Measurements from ENCODE around the gene FOXP2. TPM values are rescaled to one million over a fixed set of nuclear protein-coding genes. Genes with fewer than 3 reads are reported as not detected.
"Not testable (repeated sequence)": the region's sequence is repeated elsewhere in the genome, so short reads cannot be mapped to it uniquely, and the experiment has no call there.

The FOXP2 gene
- total RNA-seq, 4 donors from 2014 or later: 12.2 to 40.9 (median 19.5) TPM

GRCh38 chr7:114589436-114589835 is 174.8 kb downstream of the FOXP2 start:
- TF ChIP-seq CTCF (IDR thresholded peaks at IDR 0.05): no peak
- no peak for TF ChIP-seq POLR2AphosphoS5 (IDR thresholded peaks at IDR 0.05)
- TF ChIP-seq EP300 (IDR thresholded peaks at IDR 0.05): no peak
- no peak for TF ChIP-seq POLR2A (IDR thresholded peaks at IDR 0.05)
- Histone ChIP-seq H3K27ac (no peak overlapping the region), H3K9me3 (no peaks in the 10 kb centered on the region), H3K4me1 (no peaks in the 10 kb centered on the region), H3K27me3 (no peaks in the 10 kb centered on the region), H3K4me3 (no peak overlapping the region), H3K36me3 (no peaks in the 10 kb centered on the region)
- DNase-seq (ENCODE audit: low spot score in 2 of 2): no peak

- Histone ChIP-seq H3K4me1 (no peaks in the 10 kb centered on the region), H3K27me3 (no peaks in the 10 kb centered on the region), H3K9me3 (no peaks in the 10 kb centered on the region), H3K4me3 (no peak overlapping the region), H3K27ac (no peak overlapping the region), H3K36me3 (no peaks in the 10 kb centered on the region)
- TF ChIP-seq CTCF (IDR thresholded peaks at IDR 0.05) (no peak), POLR2A (IDR thresholded peaks at IDR 0.05) (no peak), POLR2AphosphoS5 (IDR thresholded peaks at IDR 0.05) (no peak), EP300 (IDR thresholded peaks at IDR 0.05) (no peak)
- WGBS: 84% methylated on average over 2 of the region's 2 CpGs
- no peak for DNase-seq (ENCODE audit: low spot score in 2 of 2)
These were observed 175.7 kb downstream of the FOXP2 start for GRCh38 chr7:114590298-114590697.

- H3K9me3 ChIP-seq: no peaks in the 10 kb centered on the region
- 72% methylated on average over 4 of the region's 4 CpGs for WGBS
- no peak overlapping the region for H3K4me3 ChIP-seq
- no peak for DNase-seq (ENCODE audit: low spot score in 2 of 2)
- H3K27ac ChIP-seq: no peak overlapping the region
- H3K27me3 ChIP-seq: no peaks in the 10 kb centered on the region
- TF ChIP-seq EP300 (IDR thresholded peaks at IDR 0.05) (no peak), POLR2AphosphoS5 (IDR thresholded peaks at IDR 0.05) (no peak)
- H3K4me1 ChIP-seq: no peaks in the 10 kb centered on the region
- no peaks in the 10 kb centered on the region for H3K36me3 ChIP-seq
These were observed 184.3 kb downstream of the FOXP2 start for GRCh38 chr7:114598946-114599345.

- H3K27ac ChIP-seq: no peak overlapping the region
- no peak overlapping the region for H3K4me3 ChIP-seq
- H3K4me1 ChIP-seq: no peaks in the 10 kb centered on the region
- no peaks in the 10 kb centered on the region for H3K36me3 ChIP-seq
- no peak for DNase-seq (ENCODE audit: low spot score in 2 of 2)
- no peak for TF ChIP-seq POLR2AphosphoS5 (IDR thresholded peaks at IDR 0.05)
- no peak for TF ChIP-seq CTCF (IDR thresholded peaks at IDR 0.05)
- TF ChIP-seq POLR2A (IDR thresholded peaks at IDR 0.05): no peak
- no peak for TF ChIP-seq EP300 (IDR thresholded peaks at IDR 0.05)
- H3K27me3 ChIP-seq: no peaks in the 10 kb centered on the region
- H3K9me3 ChIP-seq: no peaks in the 10 kb centered on the region
- WGBS: 94% methylated on average over 2 of the region's 2 CpGs
These were observed 191.5 kb downstream of the FOXP2 start for GRCh38 chr7:114606100-114606499.

GRCh38 chr7:114608822-114609221 is 194.2 kb downstream of the FOXP2 start:
- H3K36me3 ChIP-seq; DNase-seq (ENCODE audit: low spot score in 2 of 2); H3K27me3 ChIP-seq; H3K27ac ChIP-seq; H3K4me1 ChIP-seq; H3K4me3 ChIP-seq; H3K9me3 ChIP-seq: not testable (repeated sequence)
- WGBS: 94% methylated on average over 11 of the region's 11 CpGs

- TF ChIP-seq CTCF (IDR thresholded peaks at IDR 0.05) (no peak), EP300 (IDR thresholded peaks at IDR 0.05) (no peak), POLR2AphosphoS5 (IDR thresholded peaks at IDR 0.05) (no peak), POLR2A (IDR thresholded peaks at IDR 0.05) (no peak)
- 76% methylated on average over 3 of the region's 3 CpGs for WGBS
These were observed 205.6 kb downstream of the FOXP2 start for GRCh38 chr7:114620208-114620607.

More at GRCh38 chr7:114620208-114620607, 205.6 kb downstream of the FOXP2 start:
- DNase-seq (ENCODE audit: low spot score in 2 of 2): no peak
- H3K27me3 ChIP-seq: no peaks in the 10 kb centered on the region
- H3K4me1 ChIP-seq: no peaks in the 10 kb centered on the region
- H3K36me3 ChIP-seq: no peaks in the 10 kb centered on the region
- H3K27ac ChIP-seq: no peak overlapping the region
- no peaks in the 10 kb centered on the region for H3K9me3 ChIP-seq
- no peak overlapping the region for H3K4me3 ChIP-seq

All from suprapubic skin (tissue), 4 donors.